PC-3 (cell line): ENCODE measurements around the gene NFYC. TPM values are rescaled to one million over a fixed set of nuclear protein-coding genes. Genes with fewer than 3 reads are reported as not detected.
A peak's percentile ranks its signal among the peaks of the same experiment; 100 is the strongest.
"Not testable (repeated sequence)": the region's sequence is repeated elsewhere in the genome, so short reads cannot be mapped to it uniquely, and the experiment has no call there.

ENCODE experiments used
- ATAC-seq: fragments of 200-7000 bp; cut with Tn5 transposase; 2 replicates; pipeline ENCODE4 v1.9.1; 2020; ENCODE audit warnings: mild to moderate bottlenecking, moderate library complexity
- BruUV-seq: library from RNA; stranded (reverse); fragments of 400-500 nt; replicated peaks from 2 replicates; lab custom pipeline; 2021; lab: Mats Ljungman, UMichigan
- CTCF ChIA-PET: fragments of 300-600 bp; sonication (Branson Sonifier 250); formaldehyde crosslinking; loops from one replicate; lab custom pipeline; 2022; ENCODE audit warnings: antibody characterized with exemption; lab: Charles Lee
- POLR2A ChIA-PET: fragments of 300-600 bp; sonication (Branson Sonifier 250); formaldehyde crosslinking; loops from one replicate; lab custom pipeline; 2022; ENCODE audit warnings: antibody characterized with exemption; ENCODE audit not compliant: unreplicated experiment; lab: Charles Lee
- DNase-seq: peaks from one replicate; pipeline ENCODE4 v3.0.0-alpha.2; 2015
- H2AFZ ChIP-seq: fragments of 300-600 bp; sonication (generic); 2 replicates; pipeline ENCODE4 v1.6.0; 2016; ENCODE audit warnings: antibody characterized with exemption, low read length
- H3F3A ChIP-seq: fragments of 300-600 bp; sonication (generic); one replicate; pipeline ENCODE4 v1.6.0; 2017; ENCODE audit warnings: antibody characterized with exemption, low read length, control low read depth, mild to moderate bottlenecking; ENCODE audit not compliant: unreplicated experiment
- H3K27ac ChIP-seq: fragments of 300-600 bp; sonication (generic); 2 replicates; pipeline ENCODE4 v1.5.1; 2016; ENCODE audit warnings: mild to moderate bottlenecking, low read length
- H3K27me3 ChIP-seq: fragments of 300-600 bp; sonication (generic); 2 replicates; pipeline ENCODE4 v1.6.1; 2016; ENCODE audit warnings: low read length, mixed read lengths
- H3K36me3 ChIP-seq: fragments of 300-600 bp; sonication (generic); 2 replicates; pipeline ENCODE4 v1.6.1; 2016; ENCODE audit warnings: low read depth, mixed run types, low read length, mixed read lengths
- H3K4me1 ChIP-seq: fragments of 300-600 bp; sonication (generic); 2 replicates; pipeline ENCODE4 v1.5.1; 2016; ENCODE audit warnings: low read length; ENCODE audit not compliant: insufficient read depth
- H3K4me2 ChIP-seq: fragments of 300-600 bp; sonication (generic); 2 replicates; pipeline ENCODE4 v1.6.0; 2016; ENCODE audit warnings: low read length
- H3K4me3 ChIP-seq: fragments of 300-600 bp; sonication (generic); 2 replicates; pipeline ENCODE4 v1.5.1; 2016; ENCODE audit warnings: mild to moderate bottlenecking, low read length, mixed read lengths
- H3K79me2 ChIP-seq: fragments of 300-600 bp; sonication (generic); 2 replicates; pipeline ENCODE4 v1.6.1; 2017; ENCODE audit warnings: low read length, mixed read lengths
- H3K9ac ChIP-seq: fragments of 300-600 bp; sonication (generic); 2 replicates; pipeline ENCODE4 v1.6.0; 2016; ENCODE audit warnings: mild to moderate bottlenecking, low read length
- H3K9me2 ChIP-seq: fragments of 300-600 bp; sonication (generic); replicated peaks from 2 replicates; pipeline ENCODE4 v1.6.1; 2016; ENCODE audit warnings: mixed run types, low read length, mixed read lengths
- H3K9me3 ChIP-seq: fragments of 300-600 bp; sonication (generic); 2 replicates; pipeline ENCODE4 v1.6.1; 2016; ENCODE audit warnings: low read length, mixed read lengths
- H4K20me1 ChIP-seq: fragments of 300-600 bp; sonication (generic); 2 replicates; pipeline ENCODE4 v1.6.1; 2016; ENCODE audit warnings: low read length, mixed read lengths
- EZH2 ChIP-seq: fragments of 300-600 bp; sonication (generic); IDR thresholded peaks from one replicate; pipeline ENCODE4 v1.6.1; 2017; ENCODE audit warnings: antibody characterized with exemption, mild to moderate bottlenecking, low read length; ENCODE audit not compliant: unreplicated experiment
- EZH2phosphoT487 ChIP-seq: fragments of 300-600 bp; sonication (generic); IDR thresholded peaks from 2 replicates; pipeline ENCODE4 v1.6.1; 2018; ENCODE audit warnings: mild to moderate bottlenecking, antibody characterized with exemption, low read length, borderline replicate concordance
- intact Hi-C: fragments of 100-400 bp; cut with micrococcal nuclease; formaldehyde crosslinking; loops from 2 replicates; pipeline ENCODE4 v1.9.0; 2023
- total RNA-seq: library from RNA; depleted of rRNA; stranded (reverse); fragments of >200 nt; gene quantifications from 2 replicates; pipeline ENCODE4 v1.2.3, GENCODE V29; 2014
- TF ChIP-seq, protein P1 (sequence below): fragments of 300-600 bp; sonication (generic); conservative IDR thresholded peaks from 2 replicates; pipeline ENCODE4 v1.5.1; 2017; ENCODE audit warnings: antibody characterized with exemption, low read depth, mild to moderate bottlenecking, low read length

The NFYC gene
- total RNA-seq, 1 experiment from 2014 or later, result 52.6 TPM

DNA sequence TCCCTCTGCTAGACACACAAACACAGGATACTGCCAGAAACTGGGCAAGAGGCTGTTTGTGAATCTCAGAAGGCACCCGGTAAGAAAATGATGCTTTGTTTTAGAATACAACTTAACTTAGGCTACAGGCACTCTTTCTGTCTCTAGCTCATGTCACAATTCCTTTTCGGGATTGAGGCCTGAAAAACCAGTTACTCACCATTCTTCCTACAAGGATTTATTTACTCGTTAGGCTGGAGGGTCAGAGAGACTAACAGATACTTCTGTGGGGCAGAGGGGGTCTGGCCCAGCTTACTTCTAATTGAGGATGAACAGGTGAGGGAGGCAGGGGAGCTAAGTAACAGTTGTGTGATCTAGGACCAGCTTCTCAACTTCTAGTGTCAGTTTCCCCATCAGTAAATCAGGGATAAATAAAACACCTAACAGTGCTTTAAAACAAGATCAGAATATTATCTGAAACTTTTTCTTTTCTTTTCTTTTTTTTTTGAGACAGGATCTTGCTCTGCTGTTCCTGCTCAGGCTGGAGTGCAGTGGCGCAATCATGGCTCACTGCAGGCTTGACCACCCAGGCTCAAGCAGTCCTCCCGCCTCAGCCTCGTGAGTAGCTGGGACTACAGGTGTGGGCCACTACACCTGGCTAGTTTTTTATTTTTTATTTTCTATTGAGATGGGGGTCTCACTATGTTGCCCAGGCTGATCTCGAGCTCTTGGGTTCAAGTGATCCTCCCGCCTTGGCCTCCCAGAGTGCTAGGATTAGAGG, 31.9 kb downstream of the NFYC start:
- ATAC-seq (no peak), DNase-seq (peak; percentile 17)
- POLR2A ChIA-PET, result no interaction called here
- intact Hi-C loops, result no loop called here
- no peak overlapping the region for H3K27ac ChIP-seq
- no peaks in the 10 kb centered on the region for H3K9me2 ChIP-seq
- no peak overlapping the region for H3K9ac ChIP-seq
- H2AFZ ChIP-seq, result no peak overlapping the region
- H3K79me2 ChIP-seq, result peaks cover 77% of the 10 kb centered on the region
- CTCF ChIA-PET, result interaction anchor here (0.5 to 0.7 kb wide), 2 partner anchors 31 to 245 kb away, joined by 3 read pairs; no protein-coding TSS in a partner anchor
- no peaks in the 10 kb centered on the region for H3K4me1 ChIP-seq
- H3K9me3 ChIP-seq, result no peaks in the 10 kb centered on the region
- H3K4me2 ChIP-seq, result no peak overlapping the region
- TF ChIP-seq, protein P1, sequence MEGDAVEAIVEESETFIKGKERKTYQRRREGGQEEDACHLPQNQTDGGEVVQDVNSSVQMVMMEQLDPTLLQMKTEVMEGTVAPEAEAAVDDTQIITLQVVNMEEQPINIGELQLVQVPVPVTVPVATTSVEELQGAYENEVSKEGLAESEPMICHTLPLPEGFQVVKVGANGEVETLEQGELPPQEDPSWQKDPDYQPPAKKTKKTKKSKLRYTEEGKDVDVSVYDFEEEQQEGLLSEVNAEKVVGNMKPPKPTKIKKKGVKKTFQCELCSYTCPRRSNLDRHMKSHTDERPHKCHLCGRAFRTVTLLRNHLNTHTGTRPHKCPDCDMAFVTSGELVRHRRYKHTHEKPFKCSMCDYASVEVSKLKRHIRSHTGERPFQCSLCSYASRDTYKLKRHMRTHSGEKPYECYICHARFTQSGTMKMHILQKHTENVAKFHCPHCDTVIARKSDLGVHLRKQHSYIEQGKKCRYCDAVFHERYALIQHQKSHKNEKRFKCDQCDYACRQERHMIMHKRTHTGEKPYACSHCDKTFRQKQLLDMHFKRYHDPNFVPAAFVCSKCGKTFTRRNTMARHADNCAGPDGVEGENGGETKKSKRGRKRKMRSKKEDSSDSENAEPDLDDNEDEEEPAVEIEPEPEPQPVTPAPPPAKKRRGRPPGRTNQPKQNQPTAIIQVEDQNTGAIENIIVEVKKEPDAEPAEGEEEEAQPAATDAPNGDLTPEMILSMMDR, result no peak
- TF ChIP-seq EZH2phosphoT487 (no peak), EZH2 (no peak)
- no TSS peak for BruUV-seq
- no peaks in the 10 kb centered on the region for H3F3A ChIP-seq
- no peak overlapping the region for H3K4me3 ChIP-seq
- no peaks in the 10 kb centered on the region; the same call in 1 of the 2 replicates for H4K20me1 ChIP-seq
- no peaks in the 10 kb centered on the region for H3K36me3 ChIP-seq
- no peaks in the 10 kb centered on the region for H3K27me3 ChIP-seq

DNA sequence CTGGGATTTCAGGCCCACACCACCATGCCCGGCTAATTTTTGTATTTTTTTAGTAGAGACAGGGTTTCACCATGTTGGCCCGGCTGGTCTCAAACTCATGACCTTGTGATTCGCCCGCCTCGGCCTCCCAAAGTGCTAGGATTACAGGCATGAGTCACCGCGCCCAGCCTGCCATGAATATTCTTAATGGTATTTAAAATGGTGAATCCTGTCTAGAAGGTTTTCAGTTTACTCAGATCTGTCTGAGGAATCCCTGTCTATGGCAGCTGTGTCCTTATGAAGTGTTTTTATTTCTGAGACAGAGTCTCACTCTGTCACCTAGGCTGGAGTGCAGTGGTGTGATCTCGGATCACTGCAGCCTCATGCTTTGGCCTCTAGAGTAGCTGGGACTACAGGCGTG, 36.2 kb downstream of the NFYC start:
- H3K36me3 ChIP-seq, BruUV-seq, H3K4me3 ChIP-seq, H3K27ac ChIP-seq, POLR2A ChIA-PET, H4K20me1 ChIP-seq, ATAC-seq, H3K4me2 ChIP-seq, H3K27me3 ChIP-seq, H3F3A ChIP-seq, H3K9ac ChIP-seq, H3K4me1 ChIP-seq, DNase-seq, CTCF ChIA-PET, H3K9me2 ChIP-seq, H3K9me3 ChIP-seq, H2AFZ ChIP-seq, intact Hi-C loops: not testable (repeated sequence)
- H3K79me2 ChIP-seq, result peaks cover 69% of the 10 kb centered on the region

DNA sequence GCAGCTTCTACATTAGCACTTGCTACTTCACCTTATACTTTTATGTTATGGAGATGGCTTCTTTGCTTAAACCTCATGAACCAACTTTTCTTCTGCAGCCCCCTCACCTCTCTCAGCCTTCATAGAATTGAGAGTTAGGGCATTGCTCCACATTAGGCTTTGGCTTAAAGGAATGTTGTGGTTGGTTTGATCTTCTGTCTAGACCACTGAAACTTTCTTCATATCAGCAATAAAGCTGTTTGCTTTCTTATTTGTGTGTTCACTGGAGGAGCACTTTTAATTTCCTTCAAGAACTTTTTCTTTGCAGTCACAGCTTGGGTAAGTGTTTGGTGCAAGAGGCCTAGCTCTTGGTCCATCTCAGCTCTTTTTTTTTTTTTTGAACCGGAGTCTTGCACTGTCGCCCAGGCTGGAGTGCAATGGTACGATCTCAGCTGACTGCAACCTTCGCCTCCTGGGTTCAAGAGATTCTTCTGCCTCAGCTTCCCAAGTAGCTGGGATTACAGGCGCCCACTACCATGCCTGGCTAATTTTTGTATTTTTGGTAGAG, 37.9 kb downstream of the NFYC start:
- ATAC-seq, H3K27ac ChIP-seq, H3K4me1 ChIP-seq, H3K4me3 ChIP-seq, DNase-seq, H3F3A ChIP-seq, H3K9me2 ChIP-seq, H4K20me1 ChIP-seq, H2AFZ ChIP-seq, H3K4me2 ChIP-seq, H3K9ac ChIP-seq, H3K27me3 ChIP-seq, BruUV-seq, H3K36me3 ChIP-seq, intact Hi-C loops, H3K9me3 ChIP-seq: not testable (repeated sequence)
- peaks cover 71% of the 10 kb centered on the region for H3K79me2 ChIP-seq
- CTCF ChIA-PET, result interaction anchor here (0.5 kb wide), 1 partner anchor 37 kb away, joined by 3 read pairs; no protein-coding TSS in a partner anchor
- POLR2A ChIA-PET, result interaction anchor here (0.6 kb wide), 1 partner anchor 75 kb away, joined by 3 read pairs; no protein-coding TSS in a partner anchor
